ENCODE results near the gene PDE4B. TPM values are rescaled to one million over a fixed set of nuclear protein-coding genes. Genes with fewer than 3 reads are reported as not detected.

Gene PDE4B
- total and polyA plus RNA-seq, 12 donors: 2.0 to 63.2 (median 15.3) TPM

DNA sequence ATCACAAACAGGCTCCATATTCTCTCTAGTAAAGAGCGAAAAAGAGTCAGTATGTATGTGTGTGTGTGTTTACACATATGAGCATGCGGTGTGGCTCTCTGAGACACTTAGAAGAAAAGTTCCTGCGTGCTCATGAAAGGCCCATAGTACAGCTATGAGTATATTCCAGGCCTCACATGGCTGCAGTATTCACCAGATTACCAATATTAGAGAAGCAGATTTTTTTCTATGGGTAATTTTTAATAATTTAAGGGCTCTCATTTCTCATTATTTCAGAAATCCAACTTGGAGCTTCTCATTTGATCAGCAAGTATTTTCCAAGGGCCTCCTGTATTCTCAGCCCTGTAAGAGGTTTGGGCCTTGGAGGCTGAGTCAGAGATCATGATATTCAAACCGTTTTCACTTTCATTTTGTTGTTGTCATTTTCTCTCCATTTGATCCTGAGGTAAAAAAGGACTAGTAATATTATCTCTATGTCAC lies 508.3 kb downstream of the PDE4B start:
- Histone ChIP-seq H3K4me3 (peak overlapping the region in 5 of 10 donors; percentile 10 to 34 (median 27)), H3K27ac (peak overlapping the region in 8 of 10 donors; percentile 7 to 74 (median 48))
- WGBS, 2 donors: 40 to 52% methylated on average over 4 of the region's 4 CpGs

DNA sequence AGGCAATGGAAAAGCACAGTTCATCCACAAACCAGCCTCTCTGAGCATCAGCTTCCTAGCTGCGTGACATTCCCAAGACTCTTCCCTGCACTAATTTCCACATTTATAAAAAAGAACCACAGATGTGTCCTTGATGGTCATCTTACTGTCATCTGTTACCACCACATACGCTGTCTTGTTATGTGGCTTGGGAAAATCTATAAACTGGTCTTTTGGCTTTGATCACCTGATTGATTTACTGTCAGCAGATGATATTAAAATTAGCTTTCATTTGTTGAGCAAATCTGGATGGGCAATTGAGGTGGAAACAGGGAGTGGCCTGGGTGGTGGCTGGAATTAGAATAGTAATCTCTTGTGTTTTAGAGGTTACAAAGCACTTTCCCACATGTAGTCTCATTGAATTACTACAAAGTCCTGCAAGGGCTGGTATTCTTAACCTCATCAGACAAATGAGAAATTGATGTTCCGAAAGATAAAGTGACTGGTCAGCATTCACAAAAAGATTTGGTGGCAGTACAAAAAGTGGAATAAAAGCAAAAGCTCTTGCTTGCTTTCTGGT lies 509.6 kb downstream of the PDE4B start:
- TF ChIP-seq, protein P1, sequence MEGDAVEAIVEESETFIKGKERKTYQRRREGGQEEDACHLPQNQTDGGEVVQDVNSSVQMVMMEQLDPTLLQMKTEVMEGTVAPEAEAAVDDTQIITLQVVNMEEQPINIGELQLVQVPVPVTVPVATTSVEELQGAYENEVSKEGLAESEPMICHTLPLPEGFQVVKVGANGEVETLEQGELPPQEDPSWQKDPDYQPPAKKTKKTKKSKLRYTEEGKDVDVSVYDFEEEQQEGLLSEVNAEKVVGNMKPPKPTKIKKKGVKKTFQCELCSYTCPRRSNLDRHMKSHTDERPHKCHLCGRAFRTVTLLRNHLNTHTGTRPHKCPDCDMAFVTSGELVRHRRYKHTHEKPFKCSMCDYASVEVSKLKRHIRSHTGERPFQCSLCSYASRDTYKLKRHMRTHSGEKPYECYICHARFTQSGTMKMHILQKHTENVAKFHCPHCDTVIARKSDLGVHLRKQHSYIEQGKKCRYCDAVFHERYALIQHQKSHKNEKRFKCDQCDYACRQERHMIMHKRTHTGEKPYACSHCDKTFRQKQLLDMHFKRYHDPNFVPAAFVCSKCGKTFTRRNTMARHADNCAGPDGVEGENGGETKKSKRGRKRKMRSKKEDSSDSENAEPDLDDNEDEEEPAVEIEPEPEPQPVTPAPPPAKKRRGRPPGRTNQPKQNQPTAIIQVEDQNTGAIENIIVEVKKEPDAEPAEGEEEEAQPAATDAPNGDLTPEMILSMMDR (IDR thresholded peaks at IDR 0.05): no peak
- H3K4me3 ChIP-seq: no peak overlapping the region
- H3K27ac ChIP-seq: peak overlapping the region in 3 of 10 donors; percentile 11 to 74 (median 42)
- peaks cover 0 to 31% (median 5%) of the 10 kb centered on the region in 9 donors for H3K4me1 ChIP-seq
- no peaks in the 10 kb centered on the region for H3K9me3 ChIP-seq
- no peaks in the 10 kb centered on the region for H3K27me3 ChIP-seq
- intact Hi-C loops (cut with DNase I): no loop called here
- ATAC-seq (peak in 2 of 8 donors; percentile 38 to 59), DNase-seq (no peak)
- 84 to 87% methylated on average over 3 of the region's 3 CpGs for WGBS, 2 donors
- no peaks in the 10 kb centered on the region for H3K36me3 ChIP-seq

More for the DNA sequence above, 508.3 kb downstream of the PDE4B start:
- TF ChIP-seq, protein P1 (IDR thresholded peaks at IDR 0.05): no peak
- Histone ChIP-seq H3K4me1 (peaks cover 0 to 39% (median 5%) of the 10 kb centered on the region in 9 donors), H3K36me3 (no peaks in the 10 kb centered on the region), H3K9me3 (no peaks in the 10 kb centered on the region), H3K27me3 (no peaks in the 10 kb centered on the region)
- ATAC-seq: peak in 7 of 8 donors; percentile 46 to 85 (median 68)
- intact Hi-C loops (cut with DNase I): no loop called here
- DNase-seq: no peak

DNA sequence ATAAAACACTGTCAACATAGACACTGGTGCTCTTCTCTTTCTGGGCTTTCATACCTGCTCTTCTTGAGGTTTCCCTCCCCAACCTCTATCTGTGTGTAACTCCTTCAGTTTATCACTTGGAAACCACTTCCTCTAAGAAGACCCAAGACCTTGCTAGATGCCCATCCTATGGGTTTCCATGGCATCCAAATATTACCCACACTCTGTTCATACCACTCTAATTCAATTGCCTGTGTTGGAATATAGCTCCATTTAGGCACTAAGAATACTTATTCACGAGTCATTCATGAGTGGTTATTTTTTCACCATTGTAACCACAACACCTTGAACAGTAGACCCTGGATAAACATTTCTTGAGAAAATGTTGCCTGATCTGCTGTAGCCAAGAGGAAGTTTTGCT lies 510.1 kb downstream of the PDE4B start:
- 68 to 69% methylated on average over 1 of the region's 1 CpG for WGBS, 2 donors
- H3K27ac ChIP-seq: peak overlapping the region in 2 of 10 donors; percentile 9 to 11
- H3K4me3 ChIP-seq: no peak overlapping the region
- no peaks in the 10 kb centered on the region for H3K9me3 ChIP-seq
- peaks cover 0 to 31% (median 5%) of the 10 kb centered on the region in 9 donors for H3K4me1 ChIP-seq
- intact Hi-C loops (cut with DNase I): no loop called here
- TF ChIP-seq, protein P1 (IDR thresholded peaks at IDR 0.05): no peak
- ATAC-seq (no peak), DNase-seq (no peak)
- H3K36me3 ChIP-seq: no peaks in the 10 kb centered on the region
- H3K27me3 ChIP-seq: no peaks in the 10 kb centered on the region

DNA sequence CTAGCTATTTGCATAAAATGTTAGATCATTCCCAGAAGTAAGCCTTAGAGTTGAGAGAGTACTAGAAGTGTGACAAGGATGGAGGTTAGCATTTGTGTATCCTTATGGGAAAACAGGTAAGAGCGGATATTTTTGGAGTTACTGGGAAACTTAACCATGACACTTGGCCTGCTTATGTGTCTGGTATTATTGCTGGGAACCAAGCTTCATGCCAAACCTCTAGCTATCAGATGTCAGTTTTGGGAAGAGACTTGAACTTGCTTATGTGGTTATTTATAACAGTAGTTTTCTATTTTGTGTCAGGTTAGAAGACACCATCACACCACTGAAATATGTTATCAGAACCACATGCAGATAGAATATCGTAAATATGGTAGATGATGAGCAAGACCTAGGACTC lies 511.0 kb downstream of the PDE4B start:
- H3K4me3 ChIP-seq: no peak overlapping the region

More for the DNA sequence above, 511.0 kb downstream of the PDE4B start:
- TF ChIP-seq, protein P1 (IDR thresholded peaks at IDR 0.05): no peak
- Histone ChIP-seq H3K27me3 (no peaks in the 10 kb centered on the region), H3K9me3 (no peaks in the 10 kb centered on the region), H3K27ac (peak overlapping the region in 1 of 10 donors; percentile 9), H3K36me3 (no peaks in the 10 kb centered on the region), H3K4me1 (peaks cover 0 to 31% (median 5%) of the 10 kb centered on the region in 9 donors)
- DNase-seq: no peak
- intact Hi-C loops (cut with DNase I): no loop called here
- WGBS, 2 donors: 79 to 80% methylated on average over 2 of the region's 2 CpGs
- peak in 1 of 8 donors; percentile 84 for ATAC-seq
